Sciatic nerve (tissue), 2 donors: ENCODE measurements around the gene TBPL1. TPM values are rescaled to one million over a fixed set of nuclear protein-coding genes. Genes with fewer than 3 reads are reported as not detected.

ENCODE experiments used
- ATAC-seq: fragments of 200-7000 bp; cut with Tn5 transposase; one replicate; pipeline ENCODE4 v1.9.1; 2020; ENCODE audit warnings: mild to moderate bottlenecking, moderate library complexity
- DNase-seq: peaks from one replicate; pipeline ENCODE4 v3.0.0-alpha.2; 2020; ENCODE audit warnings: low spot score
- intact Hi-C: fragments of 100-400 bp; cut with DNase I; formaldehyde crosslinking; loops from one replicate; pipeline ENCODE4 v1.14.2; 2022
- total RNA-seq: library from RNA; stranded (reverse); fragmentation: NEBNext Ultra II Directional; extraction: Animal tissue kit (Norgen Biotek cat#: 25700); gene quantifications from one replicate; pipeline ENCODE4 v1.2.1, GENCODE V29; 2021
- donor health status: DM: no; HTN: no; CAD: no.
- donor health status: DM: no; HTN: no; CAD: no.

TBPL1 gene
- total RNA-seq, 1 donor from 2014 or later: 18.5 TPM

- ATAC-seq (no peak), DNase-seq (no peak)
- intact Hi-C loops: loop anchor here (10.0 kb wide), 1 partner anchor 49 kb away; no protein-coding TSS in a partner anchor
Observed at GRCh38 chr6:133995758-133996157, 42.7 kb downstream of the TBPL1 start.

GRCh38 chr6:133997267-133997666, 44.2 kb downstream of the TBPL1 start:
- ATAC-seq: no peak
- intact Hi-C loops: loop anchor here (10.0 kb wide), 1 partner anchor 48 kb away; no protein-coding TSS in a partner anchor
- no peak for DNase-seq

GRCh38 chr6:133999305-133999704, 46.3 kb downstream of the TBPL1 start:
- DNase-seq (no peak), ATAC-seq (no peak)
- intact Hi-C loops: loop anchor here (10.0 kb wide), 1 partner anchor 45 kb away; no protein-coding TSS in a partner anchor

- ATAC-seq (no peak), DNase-seq (no peak)
- intact Hi-C loops: no loop called here
Observed at GRCh38 chr6:134000443-134000842, 47.4 kb downstream of the TBPL1 start.

GRCh38 chr6:134002821-134003220, 49.8 kb downstream of the TBPL1 start:
- no peak for DNase-seq
- ATAC-seq: peak; percentile 40
- intact Hi-C loops: no loop called here

- DNase-seq (no peak), ATAC-seq (peak; percentile 58)
- intact Hi-C loops: no loop called here
Observed at GRCh38 chr6:134003542-134003951, 50.5 kb downstream of the TBPL1 start.

- ATAC-seq (no peak), DNase-seq (no peak)
- intact Hi-C loops: no loop called here
Observed at GRCh38 chr6:134004714-134005113, 51.7 kb downstream of the TBPL1 start.

- DNase-seq: no peak
- peak; percentile 63 for ATAC-seq
- intact Hi-C loops: no loop called here
Observed at GRCh38 chr6:134005800-134006199, 52.8 kb downstream of the TBPL1 start.

- intact Hi-C loops: no loop called here
- DNase-seq: no peak
- ATAC-seq: no peak
Observed at GRCh38 chr6:134007077-134007476, 54.1 kb downstream of the TBPL1 start.

- intact Hi-C loops: no loop called here
- ATAC-seq: no peak
- DNase-seq: no peak
Observed at GRCh38 chr6:134009876-134010275, 56.9 kb downstream of the TBPL1 start.

- DNase-seq (no peak), ATAC-seq (no peak)
- intact Hi-C loops: no loop called here
Observed at GRCh38 chr6:134010400-134010799, 57.4 kb downstream of the TBPL1 start.

- DNase-seq: no peak
Observed at GRCh38 chr6:134010974-134011373, 58.0 kb downstream of the TBPL1 start.

GRCh38 chr6:134014588-134015137, 61.6 kb downstream of the TBPL1 start:
- ATAC-seq (no peak), DNase-seq (no peak)
- intact Hi-C loops: no loop called here

More at GRCh38 chr6:134010974-134011373, 58.0 kb downstream of the TBPL1 start:
- intact Hi-C loops: no loop called here
- ATAC-seq: no peak

- ATAC-seq (no peak), DNase-seq (no peak)
- intact Hi-C loops: no loop called here
Observed at GRCh38 chr6:134015719-134016557, 62.9 kb downstream of the TBPL1 start.

- ATAC-seq: no peak
- no peak for DNase-seq
- intact Hi-C loops: no loop called here
Observed at GRCh38 chr6:134016558-134016814, 63.5 kb downstream of the TBPL1 start.

GRCh38 chr6:134020071-134020470, 67.0 kb downstream of the TBPL1 start:
- DNase-seq: no peak
- intact Hi-C loops: no loop called here
- ATAC-seq: no peak

GRCh38 chr6:134020543-134020942, 67.5 kb downstream of the TBPL1 start:
- intact Hi-C loops: no loop called here
- DNase-seq (no peak), ATAC-seq (no peak)

- intact Hi-C loops: no loop called here
- ATAC-seq (no peak), DNase-seq (no peak)
Observed at GRCh38 chr6:134020968-134021367, 67.9 kb downstream of the TBPL1 start.

GRCh38 chr6:134021396-134022122, 68.5 kb downstream of the TBPL1 start:
- DNase-seq (no peak), ATAC-seq (no peak)
- intact Hi-C loops: no loop called here

GRCh38 chr6:134022650-134023049, 69.6 kb downstream of the TBPL1 start:
- intact Hi-C loops: no loop called here
- DNase-seq (no peak), ATAC-seq (no peak)
